Measurements from ENCODE around the gene GRIP2.

Gene GRIP2

GRCh38 chr3:14453876-14454638 is 86.1 kb downstream of the GRIP2 start:
- Mint-ChIP-seq H3K36me3 (ENCODE audit: low read depth) (peaks cover 30% of the 10 kb centered on the region), H3K9me3 (no peaks in the 10 kb centered on the region), H3K4me1 (peaks cover 53% of the 10 kb centered on the region), H3K27me3 (ENCODE audit: low read depth, poor library complexity) (peaks cover 4% of the 10 kb centered on the region), H3K4me3 (no peak overlapping the region), H3K27ac (peak overlapping the region; percentile 81)
- DNase-seq = no peak
- no peak for TF ChIP-seq CTCF (IDR thresholded peaks at IDR 0.05)

GRCh38 chr3:14452740-14453710 is 87.1 kb downstream of the GRIP2 start:
- H3K4me1 Mint-ChIP-seq = peaks cover 43% of the 10 kb centered on the region
- H3K9me3 Mint-ChIP-seq = no peaks in the 10 kb centered on the region
- H3K27ac Mint-ChIP-seq = peak overlapping the region; percentile 31
- H3K4me3 Mint-ChIP-seq = no peak overlapping the region
- TF ChIP-seq CTCF (IDR thresholded peaks at IDR 0.05) = no peak
- peaks cover 2% of the 10 kb centered on the region for H3K27me3 Mint-ChIP-seq (ENCODE audit: low read depth, poor library complexity)
- DNase-seq = no peak
- peaks cover 37% of the 10 kb centered on the region for H3K36me3 Mint-ChIP-seq (ENCODE audit: low read depth)

- H3K27ac Mint-ChIP-seq = no peak overlapping the region
Measured at GRCh38 chr3:14451844-14452739, 88.0 kb downstream of the GRIP2 start.

GRCh38 chr3:14450922-14451606 is 89.1 kb downstream of the GRIP2 start:
- no peak for TF ChIP-seq CTCF (IDR thresholded peaks at IDR 0.05)
- Mint-ChIP-seq H3K4me1 (peaks cover 38% of the 10 kb centered on the region), H3K27me3 (ENCODE audit: low read depth, poor library complexity) (peaks cover 2% of the 10 kb centered on the region), H3K27ac (peak overlapping the region; percentile 77), H3K9me3 (no peaks in the 10 kb centered on the region), H3K36me3 (ENCODE audit: low read depth) (peaks cover 56% of the 10 kb centered on the region), H3K4me3 (no peak overlapping the region)
- DNase-seq = no peak

More at GRCh38 chr3:14451844-14452739, 88.0 kb downstream of the GRIP2 start:
- H3K4me1 Mint-ChIP-seq = peaks cover 38% of the 10 kb centered on the region
- H3K36me3 Mint-ChIP-seq (ENCODE audit: low read depth) = peaks cover 47% of the 10 kb centered on the region
- H3K9me3 Mint-ChIP-seq = no peaks in the 10 kb centered on the region
- TF ChIP-seq CTCF (IDR thresholded peaks at IDR 0.05) = no peak
- DNase-seq = no peak
- H3K27me3 Mint-ChIP-seq (ENCODE audit: low read depth, poor library complexity) = peaks cover 2% of the 10 kb centered on the region
- no peak overlapping the region for H3K4me3 Mint-ChIP-seq

GRCh38 chr3:14450506-14450905 is 89.6 kb downstream of the GRIP2 start:
- no peak overlapping the region for H3K27ac Mint-ChIP-seq

More at GRCh38 chr3:14450506-14450905, 89.6 kb downstream of the GRIP2 start:
- H3K4me3 Mint-ChIP-seq = no peak overlapping the region
- no peaks in the 10 kb centered on the region for H3K9me3 Mint-ChIP-seq
- TF ChIP-seq CTCF (IDR thresholded peaks at IDR 0.05) = no peak
- peaks cover 38% of the 10 kb centered on the region for H3K4me1 Mint-ChIP-seq
- DNase-seq = no peak
- H3K36me3 Mint-ChIP-seq (ENCODE audit: low read depth) = peaks cover 61% of the 10 kb centered on the region
- H3K27me3 Mint-ChIP-seq (ENCODE audit: low read depth, poor library complexity) = peaks cover 2% of the 10 kb centered on the region
